Uterus (tissue), 4 donors: ENCODE results near the gene MPHOSPH6. TPM values are rescaled to one million over a fixed set of nuclear protein-coding genes. Genes with fewer than 3 reads are reported as not detected.
A peak's percentile ranks its signal among the peaks of the same experiment; 100 is the strongest.
"Not testable (repeated sequence)": the region's sequence is repeated elsewhere in the genome, so short reads cannot be mapped to it uniquely, and the experiment has no call there.

Experiments used
- DNase-seq, 2 donors: peaks; one replicate each; pipeline ENCODE4 v3.0.0-alpha.2; 2019 to 2020
- H3K27ac ChIP-seq, 2 donors: fragments of 200-600 bp; sonication (generic); 1 replicate in 1 of 2; 2 replicates in 1 of 2; pipeline ENCODE4 v1.5.1; 2016 to 2018
- H3K27me3 ChIP-seq, 2 donors: fragments of 200-600 bp; sonication (generic); one replicate each; pipeline ENCODE4 v1.5.1; 2018 to 2019; ENCODE audit warnings: control low read depth in 1 of 2
- H3K36me3 ChIP-seq, 2 donors: fragments of 200-600 bp; sonication (generic); one replicate each; pipeline ENCODE4 v1.5.1; 2019; ENCODE audit warnings: control low read depth in 1 of 2
- H3K4me1 ChIP-seq, 2 donors: fragments of 200-600 bp; sonication (generic); one replicate each; pipeline ENCODE4 v1.5.1; 2018 to 2019; ENCODE audit warnings: control low read depth in 1 of 2
- H3K4me3 ChIP-seq, 2 donors: fragments of 200-600 bp; sonication (generic); 1 replicate in 1 of 2; 2 replicates in 1 of 2; pipeline ENCODE4 v1.5.1; 2018 to 2019; ENCODE audit warnings: mild to moderate bottlenecking in 1 of 2
- H3K9me3 ChIP-seq, 2 donors: fragments of 200-600 bp; sonication (generic); one replicate each; pipeline ENCODE4 v1.5.1; 2019; ENCODE audit warnings: control low read depth in 1 of 2
- CTCF ChIP-seq, 4 experiments: fragments of 200-600 bp in 2 of 4; fragments of 450-650 bp in 2 of 4; sonication (generic) in 2 of 4; IDR thresholded peaks; one replicate each; pipeline ENCODE4 v1.5.1; 2016 to 2019; ENCODE audit warnings: antibody characterized with exemption in 4 of 4, mild to moderate bottlenecking in 2 of 4, moderate library complexity in 1 of 4
- POLR2A ChIP-seq, 2 donors: fragments of 450-650 bp; IDR thresholded peaks; one replicate each; pipeline ENCODE4 v1.6.1; 2016; ENCODE audit warnings: antibody characterized with exemption in 2 of 2, mild to moderate bottlenecking in 1 of 2, moderate library complexity in 1 of 2
- intact Hi-C: fragments of 100-400 bp; cut with DNase I; formaldehyde crosslinking; loops from one replicate; pipeline ENCODE4 v1.15.1; 2023; ENCODE audit warnings: low total_unique reads
- total RNA-seq, 4 donors: library from RNA; depleted of rRNA in 3 of 4; stranded (reverse); fragments of >200 nt in 3 of 4; gene quantifications; one replicate each; pipeline versions ENCODE4 v1.1.0 to v1.2.4, GENCODE V29; 2014 to 2023
- donor health status: DM: yes; HTN: yes; CAD: no.

The MPHOSPH6 gene
- total RNA-seq = 10 to 100 TPM; 18.4 to 55.6 (median 29.8) TPM

GRCh38 chr16:82169861-82170845 is at the start of gene MPHOSPH6:
MPHOSPH6 (minus strand) TSS chr16:82170224; CDS start chr16:82170175, 49 bp downstream.
- intact Hi-C loops = no loop called here

GRCh38 chr16:82219298-82219697 is 49.3 kb upstream of the MPHOSPH6 start:
- no peak for TF ChIP-seq POLR2A (IDR thresholded peaks at IDR 0.05)
- no peak for TF ChIP-seq CTCF (IDR thresholded peaks at IDR 0.05)
- intact Hi-C loops = no loop called here
- no peak overlapping the region for H3K27ac ChIP-seq

More at GRCh38 chr16:82169861-82170845, at the start of gene MPHOSPH6:
- TF ChIP-seq POLR2A (IDR thresholded peaks at IDR 0.05) = peak; percentile 30 to 58
- TF ChIP-seq CTCF (IDR thresholded peaks at IDR 0.05) = peak in 3 of 4 experiments; percentile 23 to 56 (median 34)
- peak; percentile 86 to 90 for DNase-seq
- Histone ChIP-seq H3K27me3 (no peaks in the 10 kb centered on the region), H3K27ac (peak within 1 kb of the TSS; percentile 81 to 93), H3K4me1 (peaks cover 0 to 6% of the 10 kb centered on the region in 2 donors), H3K9me3 (no peaks in the 10 kb centered on the region), H3K36me3 (no peaks in the 10 kb centered on the region), H3K4me3 (peak within 1 kb of the TSS; percentile 77 to 90)

GRCh38 chr16:82209314-82209713 is 39.3 kb upstream of the MPHOSPH6 start:
- intact Hi-C loops, H3K4me3 ChIP-seq, H3K27ac ChIP-seq, DNase-seq, H3K4me1 ChIP-seq, H3K9me3 ChIP-seq, H3K36me3 ChIP-seq, H3K27me3 ChIP-seq: not testable (repeated sequence)

More at GRCh38 chr16:82219298-82219697, 49.3 kb upstream of the MPHOSPH6 start:
- DNase-seq = no peak
- H3K9me3 ChIP-seq = no peaks in the 10 kb centered on the region
- H3K4me1 ChIP-seq = no peaks in the 10 kb centered on the region
- H3K36me3 ChIP-seq = no peaks in the 10 kb centered on the region
- no peaks in the 10 kb centered on the region for H3K27me3 ChIP-seq
- H3K4me3 ChIP-seq = no peak overlapping the region

- Histone ChIP-seq H3K4me1 (peaks cover 0 to 6% of the 10 kb centered on the region in 2 donors), H3K9me3 (no peaks in the 10 kb centered on the region), H3K4me3 (no peak overlapping the region), H3K27me3 (no peaks in the 10 kb centered on the region), H3K27ac (peak overlapping the region; percentile 78 to 81), H3K36me3 (no peaks in the 10 kb centered on the region)
- intact Hi-C loops = no loop called here
- no peak for DNase-seq
- TF ChIP-seq POLR2A (IDR thresholded peaks at IDR 0.05) (no peak), CTCF (IDR thresholded peaks at IDR 0.05) (no peak)
Measured at GRCh38 chr16:82203198-82203597, 33.2 kb upstream of the MPHOSPH6 start.

GRCh38 chr16:82201926-82202325 is 31.9 kb upstream of the MPHOSPH6 start:
- TF ChIP-seq CTCF (IDR thresholded peaks at IDR 0.05) (no peak), POLR2A (IDR thresholded peaks at IDR 0.05) (no peak)
- Histone ChIP-seq H3K27ac (peak overlapping the region; percentile 78 to 81), H3K36me3 (no peaks in the 10 kb centered on the region), H3K27me3 (no peaks in the 10 kb centered on the region), H3K9me3 (no peaks in the 10 kb centered on the region), H3K4me1 (peaks cover 0 to 6% of the 10 kb centered on the region in 2 donors), H3K4me3 (no peak overlapping the region)
- DNase-seq = peak; percentile 45 to 83
- intact Hi-C loops = no loop called here
